Effector memory CD8-positive, alpha-beta T cell (primary cell): ENCODE measurements around the gene GRIN2D.

Experiments used
- ATAC-seq: fragments of 150-1000 bp; cut with Tn5 transposase; replicated peaks from 2 replicates; pipeline ENCODE4 v1.10.0; 2021; ENCODE audit warnings: mild to moderate bottlenecking, moderate library complexity
- DNase-seq, 3 experiments: peaks; one replicate each; pipeline ENCODE4 v3.0.0; 2021
- H3K27ac Mint-ChIP-seq, 2 donors: one replicate each; pipeline ENCODE4 v1.8.0; 2022; ENCODE audit warnings: mild to moderate bottlenecking in 2 of 2, mixed read lengths in 2 of 2, moderate library complexity in 2 of 2
- H3K27me3 Mint-ChIP-seq, 2 donors: one replicate each; pipeline ENCODE4 v1.8.0; 2022; ENCODE audit warnings: mixed read lengths in 2 of 2
- H3K36me3 Mint-ChIP-seq: one replicate; pipeline ENCODE4 v1.8.0; 2022; ENCODE audit warnings: mild to moderate bottlenecking, moderate library complexity, mixed read lengths; ENCODE audit not compliant: insufficient read depth
- H3K4me1 Mint-ChIP-seq, 2 donors: one replicate each; pipeline ENCODE4 v1.8.0; 2022; ENCODE audit warnings: low read depth in 2 of 2, mixed read lengths in 2 of 2
- H3K4me3 Mint-ChIP-seq, 2 donors: one replicate each; pipeline ENCODE4 v1.8.0; 2022; ENCODE audit warnings: mild to moderate bottlenecking in 2 of 2, mixed read lengths in 2 of 2, moderate library complexity in 2 of 2
- H3K9me3 Mint-ChIP-seq, 2 donors: one replicate each; pipeline ENCODE4 v1.8.0; 2022; ENCODE audit warnings: mixed read lengths in 2 of 2

Gene GRIN2D

DNA sequence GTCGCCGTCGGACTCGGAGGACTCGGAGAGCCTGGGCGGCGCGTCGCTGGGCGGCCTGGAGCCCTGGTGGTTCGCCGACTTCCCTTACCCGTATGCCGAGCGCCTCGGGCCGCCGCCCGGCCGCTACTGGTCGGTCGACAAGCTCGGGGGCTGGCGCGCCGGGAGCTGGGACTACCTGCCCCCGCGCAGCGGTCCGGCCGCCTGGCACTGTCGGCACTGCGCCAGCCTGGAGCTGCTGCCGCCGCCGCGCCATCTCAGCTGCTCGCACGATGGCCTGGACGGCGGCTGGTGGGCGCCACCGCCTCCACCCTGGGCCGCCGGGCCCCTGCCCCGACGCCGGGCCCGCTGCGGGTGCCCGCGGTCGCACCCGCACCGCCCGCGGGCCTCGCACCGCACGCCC is 49.8 kb downstream of the GRIN2D start:
- ATAC-seq: no peak
- Mint-ChIP-seq H3K9me3 (no peaks in the 10 kb centered on the region), H3K4me1 (peaks cover 16 to 27% of the 10 kb centered on the region in 2 donors), H3K36me3 (peaks cover 22% of the 10 kb centered on the region), H3K27ac (no peak overlapping the region), H3K4me3 (no peak overlapping the region), H3K27me3 (peaks cover 16 to 27% of the 10 kb centered on the region in 2 donors)
- DNase-seq: no peak
